Glutamatergic neuron (in vitro differentiated cells): Measurements from ENCODE around the gene ACSF2. TPM values are rescaled to one million over a fixed set of nuclear protein-coding genes. Genes with fewer than 3 reads are reported as not detected.
A peak's percentile ranks its signal among the peaks of the same experiment; 100 is the strongest.
"Not testable (repeated sequence)": the region's sequence is repeated elsewhere in the genome, so short reads cannot be mapped to it uniquely, and the experiment has no call there.

Experiments used
- DNase-seq: peaks from one replicate; pipeline ENCODE4 v3.0.0; 2022
- H3K27ac Mint-ChIP-seq: one replicate; pipeline ENCODE4 v1.8.0; 2020; ENCODE audit warnings: mild to moderate bottlenecking, mixed read lengths, inconsistent platforms; ENCODE audit not compliant: unreplicated experiment
- H3K27me3 Mint-ChIP-seq: one replicate; pipeline ENCODE4 v1.8.0; 2020; ENCODE audit warnings: mild to moderate bottlenecking, moderate library complexity, mixed read lengths, inconsistent platforms; ENCODE audit not compliant: unreplicated experiment
- H3K36me3 Mint-ChIP-seq: one replicate; pipeline ENCODE4 v1.8.0; 2020; ENCODE audit warnings: mild to moderate bottlenecking, mixed read lengths, inconsistent platforms; ENCODE audit not compliant: unreplicated experiment
- H3K4me1 Mint-ChIP-seq: one replicate; pipeline ENCODE4 v1.8.0; 2020; ENCODE audit warnings: mild to moderate bottlenecking, low read depth, mixed read lengths, inconsistent platforms; ENCODE audit not compliant: unreplicated experiment
- H3K4me3 Mint-ChIP-seq: one replicate; pipeline ENCODE4 v1.8.0; 2020; ENCODE audit warnings: mild to moderate bottlenecking, mixed read lengths, inconsistent platforms; ENCODE audit not compliant: unreplicated experiment
- H3K9me3 Mint-ChIP-seq: one replicate; pipeline ENCODE4 v1.8.0; 2020; ENCODE audit warnings: mild to moderate bottlenecking, moderate library complexity, mixed read lengths, inconsistent platforms; ENCODE audit not compliant: unreplicated experiment
- total RNA-seq: library from RNA; stranded (reverse); fragmentation: NEBNext Ultra II Directional; extraction: Animal tissue kit (Norgen Biotek cat#: 25700); gene quantifications from one replicate; pipeline ENCODE4 v1.2.1, GENCODE V29; 2021; ENCODE audit not compliant: unreplicated experiment
- TF ChIP-seq, protein P1 (sequence below): fragments of 200-600 bp; sonication (generic); IDR thresholded peaks from one replicate; pipeline ENCODE4 v1.5.0; 2021; ENCODE audit not compliant: partially characterized antibody, unreplicated experiment

Gene ACSF2
- total RNA-seq, 1 donor from 2014 or later = 52.2 TPM

DNA sequence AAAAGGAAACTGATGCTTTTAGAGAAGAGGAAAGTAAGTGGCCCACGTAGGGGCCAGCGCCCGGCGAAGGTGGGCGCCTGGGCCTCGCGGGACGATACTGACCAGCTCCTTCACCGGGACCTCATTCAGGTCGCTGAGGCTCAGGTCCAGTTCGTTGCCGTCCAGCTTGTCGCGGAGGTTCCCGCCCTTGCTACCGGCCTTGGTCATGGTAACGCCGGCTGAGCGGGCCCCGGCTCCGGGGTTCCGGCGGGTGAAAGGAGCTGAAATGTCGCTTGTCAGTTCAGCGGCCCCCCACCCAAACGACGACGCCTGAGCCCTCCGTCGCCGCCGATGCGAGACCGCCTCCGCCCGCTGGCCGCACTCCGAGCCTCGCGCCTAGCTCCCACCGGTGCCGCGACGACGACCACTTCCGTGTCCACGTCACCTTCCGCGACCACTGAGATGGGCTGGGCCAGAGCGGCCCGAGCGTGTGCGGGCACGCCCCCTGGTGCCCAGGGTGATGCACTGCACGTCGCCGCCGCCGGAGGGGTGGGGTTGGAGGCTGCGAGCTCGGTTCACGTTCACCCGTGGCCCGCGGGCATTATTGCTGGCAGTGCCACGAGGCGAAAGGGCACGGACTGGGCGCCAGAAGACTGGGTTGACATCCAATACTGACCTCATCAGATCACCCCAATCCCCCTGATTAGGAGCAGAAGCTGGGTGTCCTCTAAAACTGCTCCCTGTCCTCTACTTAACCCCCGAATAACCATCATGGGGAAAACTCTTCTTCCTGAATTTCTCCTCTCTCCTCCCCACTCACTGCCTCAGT, 28.7 kb upstream of the ACSF2 start, which contains the start of gene LRRC59:
Gene LRRC59 (minus strand): TSS at position 413 of the 808 bp plus-strand sequence. CDS start 206 bp downstream, at position 207.
- TF ChIP-seq, protein P1, sequence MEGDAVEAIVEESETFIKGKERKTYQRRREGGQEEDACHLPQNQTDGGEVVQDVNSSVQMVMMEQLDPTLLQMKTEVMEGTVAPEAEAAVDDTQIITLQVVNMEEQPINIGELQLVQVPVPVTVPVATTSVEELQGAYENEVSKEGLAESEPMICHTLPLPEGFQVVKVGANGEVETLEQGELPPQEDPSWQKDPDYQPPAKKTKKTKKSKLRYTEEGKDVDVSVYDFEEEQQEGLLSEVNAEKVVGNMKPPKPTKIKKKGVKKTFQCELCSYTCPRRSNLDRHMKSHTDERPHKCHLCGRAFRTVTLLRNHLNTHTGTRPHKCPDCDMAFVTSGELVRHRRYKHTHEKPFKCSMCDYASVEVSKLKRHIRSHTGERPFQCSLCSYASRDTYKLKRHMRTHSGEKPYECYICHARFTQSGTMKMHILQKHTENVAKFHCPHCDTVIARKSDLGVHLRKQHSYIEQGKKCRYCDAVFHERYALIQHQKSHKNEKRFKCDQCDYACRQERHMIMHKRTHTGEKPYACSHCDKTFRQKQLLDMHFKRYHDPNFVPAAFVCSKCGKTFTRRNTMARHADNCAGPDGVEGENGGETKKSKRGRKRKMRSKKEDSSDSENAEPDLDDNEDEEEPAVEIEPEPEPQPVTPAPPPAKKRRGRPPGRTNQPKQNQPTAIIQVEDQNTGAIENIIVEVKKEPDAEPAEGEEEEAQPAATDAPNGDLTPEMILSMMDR = peak; percentile 99
- peaks cover 4% of the 10 kb centered on the region for H3K27me3 Mint-ChIP-seq

DNA sequence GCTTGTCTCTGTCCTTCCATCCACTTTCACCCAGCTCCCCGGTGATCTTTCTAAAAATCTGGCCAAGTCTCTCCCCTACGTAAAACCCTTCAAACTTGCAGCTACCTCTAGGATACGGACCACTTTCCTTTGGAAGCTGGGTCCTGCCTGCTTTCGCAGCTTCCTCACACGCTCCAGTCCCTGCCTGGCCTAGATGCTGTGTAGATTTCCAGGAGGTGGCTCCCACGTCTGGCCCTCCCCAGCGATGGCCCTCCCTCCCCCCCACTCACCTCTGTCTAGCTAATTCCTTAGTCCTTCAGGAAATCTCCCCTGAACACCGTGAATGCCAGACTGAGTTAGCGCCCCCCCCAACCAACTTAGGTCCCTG, 28.1 kb upstream of the ACSF2 start:
- Mint-ChIP-seq H3K9me3 (peaks cover 3% of the 10 kb centered on the region), H3K27ac (no peak overlapping the region), H3K4me1 (peaks cover 6% of the 10 kb centered on the region), H3K4me3 (peak overlapping the region; percentile 83), H3K27me3 (peaks cover 4% of the 10 kb centered on the region), H3K36me3 (no peaks in the 10 kb centered on the region)
- TF ChIP-seq, protein P1 = no peak
- no peak for DNase-seq

More for the DNA sequence above, 28.7 kb upstream of the ACSF2 start, which contains the start of gene LRRC59:
- Mint-ChIP-seq H3K4me3 (peak within 1 kb of the TSS; percentile 93), H3K36me3 (no peaks in the 10 kb centered on the region), H3K4me1 (peaks cover 6% of the 10 kb centered on the region), H3K9me3 (peaks cover 3% of the 10 kb centered on the region), H3K27ac (peak within 1 kb of the TSS; percentile 33)
- DNase-seq = peak; percentile 93

DNA sequence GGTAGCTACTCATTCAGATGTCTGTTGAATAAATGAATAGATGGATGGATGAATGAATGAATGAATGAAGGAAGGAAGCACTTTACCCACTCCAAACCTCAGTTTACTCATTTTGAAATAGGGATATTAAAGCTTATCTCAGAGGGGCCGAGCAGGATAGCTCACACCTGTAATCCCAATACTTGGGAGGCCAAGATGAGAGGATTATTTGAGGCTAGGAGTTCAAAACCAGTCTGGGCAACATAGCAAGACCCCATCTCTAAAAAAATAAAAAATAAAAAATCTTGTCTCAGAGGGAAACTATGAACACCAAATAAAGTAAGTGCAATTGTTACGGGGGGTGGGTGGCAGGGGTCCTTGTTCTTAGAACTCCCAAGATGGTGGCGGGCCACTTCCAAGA, 27.3 kb upstream of the ACSF2 start:
- DNase-seq, H3K9me3 Mint-ChIP-seq, H3K27ac Mint-ChIP-seq, H3K27me3 Mint-ChIP-seq, H3K4me3 Mint-ChIP-seq, H3K36me3 Mint-ChIP-seq, H3K4me1 Mint-ChIP-seq: not testable (repeated sequence)

DNA sequence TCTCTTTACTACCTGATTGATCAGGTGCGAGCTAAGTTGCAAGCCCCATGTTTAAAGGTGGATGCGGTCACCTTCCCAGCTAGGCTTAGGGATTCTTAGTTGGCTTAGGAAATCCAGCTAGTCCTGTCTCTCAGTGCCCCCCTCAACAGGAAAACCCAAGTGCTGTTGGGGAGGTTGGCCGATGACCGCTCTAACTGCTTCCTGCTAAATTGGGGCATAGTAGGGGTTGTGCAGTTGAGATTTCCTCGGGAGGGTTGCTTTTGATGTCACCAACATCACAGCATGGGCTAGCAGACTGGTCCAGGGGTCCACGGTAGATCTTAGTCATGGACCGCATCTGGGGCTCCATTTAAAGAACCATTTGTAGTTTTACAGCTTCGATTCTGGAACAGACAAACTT, 26.4 kb upstream of the ACSF2 start:
- H3K36me3 Mint-ChIP-seq, H3K27ac Mint-ChIP-seq, DNase-seq, H3K9me3 Mint-ChIP-seq, H3K4me1 Mint-ChIP-seq, H3K27me3 Mint-ChIP-seq, H3K4me3 Mint-ChIP-seq: not testable (repeated sequence)

DNA sequence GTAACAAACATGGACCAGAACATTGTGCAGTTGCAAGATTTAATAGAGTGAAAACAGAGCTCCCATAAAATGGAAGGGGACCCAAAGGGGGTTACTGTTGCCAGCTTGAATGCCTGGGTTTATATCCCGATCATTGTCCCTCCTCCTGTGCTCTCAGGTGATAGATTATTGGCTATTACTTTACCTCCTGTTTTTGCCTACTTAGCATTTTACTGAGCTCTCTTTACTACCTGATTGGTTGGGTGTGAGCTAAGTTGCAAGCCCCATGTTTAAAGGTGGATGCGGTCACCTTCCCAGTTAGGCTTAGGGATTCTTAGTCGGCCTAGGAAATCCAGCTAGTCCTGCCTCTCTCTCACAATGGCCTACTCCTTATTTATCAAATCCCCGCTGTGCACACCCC, 20.7 kb upstream of the ACSF2 start:
- not testable (repeated sequence) for H3K4me1 Mint-ChIP-seq

DNA sequence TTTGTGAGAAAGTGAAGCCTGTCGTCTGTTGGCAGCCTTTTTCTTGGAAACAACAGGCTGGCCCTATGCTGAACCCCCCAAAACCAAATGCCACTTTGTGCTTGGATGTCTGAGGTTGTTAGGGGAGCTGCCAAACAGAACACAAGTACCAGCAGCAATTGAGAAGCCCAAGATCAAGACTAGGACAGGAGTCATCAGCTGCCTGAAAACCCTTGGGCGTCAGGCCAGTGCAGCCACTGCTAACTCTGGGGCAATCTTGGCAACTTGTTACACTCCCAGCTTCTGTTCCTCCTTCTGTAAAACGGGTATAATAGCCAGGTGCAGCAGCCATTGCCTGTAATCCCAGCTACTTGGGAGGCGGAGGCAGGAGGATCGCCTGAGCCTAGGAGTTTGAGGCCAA, 19.4 kb upstream of the ACSF2 start:
- no peaks in the 10 kb centered on the region for H3K4me1 Mint-ChIP-seq

More for the DNA sequence above, 20.7 kb upstream of the ACSF2 start:
- not testable (repeated sequence) for H3K27ac Mint-ChIP-seq, H3K4me3 Mint-ChIP-seq, H3K9me3 Mint-ChIP-seq, H3K27me3 Mint-ChIP-seq, DNase-seq, H3K36me3 Mint-ChIP-seq

More for the DNA sequence above, 19.4 kb upstream of the ACSF2 start:
- Mint-ChIP-seq H3K9me3 (peaks cover 2% of the 10 kb centered on the region), H3K36me3 (no peaks in the 10 kb centered on the region), H3K27ac (no peak overlapping the region), H3K27me3 (peaks cover 2% of the 10 kb centered on the region), H3K4me3 (no peak overlapping the region)
- no peak for DNase-seq
- TF ChIP-seq, protein P1 = no peak
